ENCODE results near the gene LRRIQ4.

Gene LRRIQ4

DNA sequence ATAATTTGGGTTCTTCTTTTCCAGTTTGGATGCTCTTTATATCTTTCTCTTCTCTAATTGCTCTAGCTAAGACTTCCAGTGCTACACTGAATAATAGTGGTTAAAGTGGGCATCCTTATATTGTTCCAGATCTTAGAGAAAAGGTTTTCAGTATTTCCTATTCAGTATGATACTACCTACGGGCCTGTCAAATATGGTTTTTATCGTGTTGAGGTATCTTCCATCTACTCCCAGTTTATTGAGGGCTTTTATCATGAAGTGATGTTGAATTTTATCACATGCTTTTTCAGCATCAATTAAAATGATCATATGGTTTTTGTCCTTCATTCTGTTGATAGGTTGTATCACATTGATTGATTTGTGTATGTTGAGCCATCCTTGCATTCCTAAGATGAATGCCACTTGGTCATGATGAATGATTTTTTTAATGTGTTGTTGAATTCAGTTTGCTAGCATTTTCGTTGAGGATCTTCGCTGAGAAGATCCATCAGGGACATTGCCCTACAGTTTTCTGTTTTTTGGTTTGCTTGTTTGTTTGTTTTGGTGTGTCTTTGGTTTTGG lies 3.0 kb downstream of the LRRIQ4 start:
- Histone ChIP-seq H3K9me3 (ENCODE audit: low read length) (peaks cover 8% of the 10 kb centered on the region), H3K79me2 (ENCODE audit: insufficient read depth, low read length) (no peaks in the 10 kb centered on the region), H3K4me1 (ENCODE audit: insufficient read depth, low read length, severe bottlenecking) (peaks cover 37% of the 10 kb centered on the region), H4K20me1 (ENCODE audit: insufficient read depth, low read length) (no peaks in the 10 kb centered on the region), H3K4me3 (ENCODE audit: low read depth, low read length, poor library complexity, severe bottlenecking) (no peak overlapping the region), H3K36me3 (ENCODE audit: insufficient read depth, low read length) (no peaks in the 10 kb centered on the region; the same call in 1 of the 2 replicates), H3K9ac (ENCODE audit: low read length) (no peak overlapping the region), H3F3A (ENCODE audit: insufficient read depth, low read length) (0 out of 2 replicates have a peak, but pooled peaks cover 6% of the 10 kb centered on the region), H3K27ac (ENCODE audit: low read depth, low read length, poor library complexity, severe bottlenecking) (no peak overlapping the region), H3K27me3 (ENCODE audit: insufficient read depth, low read length) (peaks cover 6% of the 10 kb centered on the region; the same call in 1 of the 2 replicates), H3K9me2 (ENCODE audit: low read depth, low read length) (no peaks in the 10 kb centered on the region), H2AFZ (ENCODE audit: low read length) (no peak overlapping the region), H3K4me2 (ENCODE audit: low read length) (no peak overlapping the region)
- TF ChIP-seq EZH2 (IDR thresholded peaks at IDR 0.05; ENCODE audit: borderline replicate concordance, low read length) (no peak), CTCF (IDR thresholded peaks at IDR 0.05; ENCODE audit: low read length) (no peak)

GRCh38 chr3:169818316-169818715 lies 5.6 kb downstream of the LRRIQ4 start:
- Histone ChIP-seq H3K27me3 (ENCODE audit: insufficient read depth, low read length) (peaks cover 6% of the 10 kb centered on the region; the same call in 1 of the 2 replicates), H4K20me1 (ENCODE audit: insufficient read depth, low read length) (no peaks in the 10 kb centered on the region), H3K9me2 (ENCODE audit: low read depth, low read length) (no peaks in the 10 kb centered on the region), H3K9ac (ENCODE audit: low read length) (no peak overlapping the region), H3K9me3 (ENCODE audit: low read length) (peaks cover 8% of the 10 kb centered on the region), H3K36me3 (ENCODE audit: insufficient read depth, low read length) (no peaks in the 10 kb centered on the region; the same call in 1 of the 2 replicates), H2AFZ (ENCODE audit: low read length) (no peak overlapping the region), H3F3A (ENCODE audit: insufficient read depth, low read length) (no peaks in the 10 kb centered on the region), H3K4me1 (ENCODE audit: insufficient read depth, low read length, severe bottlenecking) (peaks cover 13% of the 10 kb centered on the region), H3K4me3 (ENCODE audit: low read depth, low read length, poor library complexity, severe bottlenecking) (no peak overlapping the region), H3K27ac (ENCODE audit: low read depth, low read length, poor library complexity, severe bottlenecking) (no peak overlapping the region), H3K79me2 (ENCODE audit: insufficient read depth, low read length) (no peaks in the 10 kb centered on the region), H3K4me2 (ENCODE audit: low read length) (no peak overlapping the region)
- TF ChIP-seq EZH2 (IDR thresholded peaks at IDR 0.05; ENCODE audit: borderline replicate concordance, low read length), result no peak
- no peak for TF ChIP-seq CTCF (IDR thresholded peaks at IDR 0.05; ENCODE audit: low read length)

DNA sequence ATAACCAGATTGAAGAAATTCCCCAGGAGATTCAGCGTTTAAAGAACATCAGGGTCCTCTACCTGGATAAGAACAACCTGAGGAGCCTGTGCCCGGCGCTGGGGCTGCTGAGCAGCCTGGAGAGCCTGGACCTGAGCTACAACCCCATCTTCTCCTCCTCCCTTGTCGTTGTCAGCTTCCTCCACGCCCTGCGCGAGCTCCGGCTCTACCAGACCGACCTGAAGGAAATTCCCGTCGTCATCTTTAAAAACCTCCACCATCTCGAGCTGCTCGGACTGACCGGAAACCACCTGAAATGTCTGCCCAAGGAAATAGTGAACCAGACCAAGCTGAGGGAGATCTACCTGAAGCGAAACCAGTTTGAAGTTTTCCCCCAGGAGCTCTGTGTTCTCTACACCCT lies 9.4 kb downstream of the LRRIQ4 start:
- Histone ChIP-seq H3K79me2 (ENCODE audit: insufficient read depth, low read length) (no peaks in the 10 kb centered on the region), H2AFZ (ENCODE audit: low read length) (no peak overlapping the region), H3F3A (ENCODE audit: insufficient read depth, low read length) (no peaks in the 10 kb centered on the region), H3K4me3 (ENCODE audit: low read depth, low read length, poor library complexity, severe bottlenecking) (no peak overlapping the region), H3K9me2 (ENCODE audit: low read depth, low read length) (no peaks in the 10 kb centered on the region), H4K20me1 (ENCODE audit: insufficient read depth, low read length) (no peaks in the 10 kb centered on the region), H3K9ac (ENCODE audit: low read length) (no peak overlapping the region), H3K36me3 (ENCODE audit: insufficient read depth, low read length) (no peaks in the 10 kb centered on the region), H3K9me3 (ENCODE audit: low read length) (no peaks in the 10 kb centered on the region), H3K4me1 (ENCODE audit: insufficient read depth, low read length, severe bottlenecking) (no peaks in the 10 kb centered on the region), H3K27ac (ENCODE audit: low read depth, low read length, poor library complexity, severe bottlenecking) (no peak overlapping the region), H3K27me3 (ENCODE audit: insufficient read depth, low read length) (no peaks in the 10 kb centered on the region; the same call in 1 of the 2 replicates), H3K4me2 (ENCODE audit: low read length) (no peak overlapping the region)
- TF ChIP-seq EZH2 (IDR thresholded peaks at IDR 0.05; ENCODE audit: borderline replicate concordance, low read length) (no peak), CTCF (IDR thresholded peaks at IDR 0.05; ENCODE audit: low read length) (no peak)

Data from OCI-LY1 (cell line).